HG03571 (cell line): Measurements from ENCODE around the gene CCT4.
"Not testable (repeated sequence)": the region's sequence is repeated elsewhere in the genome, so short reads cannot be mapped to it uniquely, and the experiment has no call there.

Experiments used
- ATAC-seq: cut with Tn5 transposase; IDR thresholded peaks from one replicate; pipeline ENCODE4 v1.9.1; 2021; ENCODE audit not compliant: unreplicated experiment

CCT4 gene

GRCh38 chr2:61888267-61889055 is at the start of gene CCT4:
CCT4 (minus strand) TSS chr2:61888656; CDS start chr2:61888507, 149 bp downstream.
- peak; percentile 77 for ATAC-seq

GRCh38 chr2:61937886-61938285 is 49.4 kb upstream of the CCT4 start:
- ATAC-seq = no peak

- ATAC-seq = no peak
Measured at GRCh38 chr2:61937098-61937497, 48.6 kb upstream of the CCT4 start.

- no peak for ATAC-seq
Measured at GRCh38 chr2:61928826-61929461, 40.5 kb upstream of the CCT4 start.

- ATAC-seq = no peak
Measured at GRCh38 chr2:61926531-61927477, 38.3 kb upstream of the CCT4 start.

GRCh38 chr2:61924895-61925663 is 36.6 kb upstream of the CCT4 start:
- no peak for ATAC-seq

GRCh38 chr2:61922714-61923113 is 34.3 kb upstream of the CCT4 start:
- no peak for ATAC-seq

- no peak for ATAC-seq
Measured at GRCh38 chr2:61920548-61920947, 32.1 kb upstream of the CCT4 start.

- not testable (repeated sequence) for ATAC-seq
Measured at GRCh38 chr2:61914794-61915193, 26.3 kb upstream of the CCT4 start.

- no peak for ATAC-seq
Measured at GRCh38 chr2:61911510-61911909, 23.1 kb upstream of the CCT4 start.

- ATAC-seq = no peak
Measured at GRCh38 chr2:61910603-61911002, 22.1 kb upstream of the CCT4 start.

GRCh38 chr2:61909116-61909515 is 20.7 kb upstream of the CCT4 start:
- ATAC-seq = no peak

- no peak for ATAC-seq
Measured at GRCh38 chr2:61906186-61906470, 17.7 kb upstream of the CCT4 start.

- ATAC-seq = peak; percentile 98
Measured at GRCh38 chr2:61905372-61906185, 17.1 kb upstream of the CCT4 start, which contains the start of gene COMMD1. COMMD1 (plus strand) TSS chr2:61905674; CDS start chr2:61905679, 5 bp downstream.

- no peak for ATAC-seq
Measured at GRCh38 chr2:61900281-61900680, 11.8 kb upstream of the CCT4 start.

GRCh38 chr2:61898810-61899209 is 10.4 kb upstream of the CCT4 start:
- ATAC-seq = no peak

GRCh38 chr2:61887717-61888266 is 664 bp downstream of the CCT4 start:
- peak; percentile 5 for ATAC-seq

GRCh38 chr2:61885896-61886603 is 2.4 kb downstream of the CCT4 start:
- ATAC-seq = no peak

- no peak for ATAC-seq
Measured at GRCh38 chr2:61882850-61883249, 5.6 kb downstream of the CCT4 start.
